Pancreas (tissue), 10 donors: Measurements from ENCODE around the gene GRIP2. TPM values are rescaled to one million over a fixed set of nuclear protein-coding genes. Genes with fewer than 3 reads are reported as not detected.

Experiments
- ATAC-seq, 4 donors: fragments of 200-7000 bp; cut with Tn5 transposase; one replicate each; pipeline versions ENCODE4 v1.8.0 to v1.9.1; 2020; ENCODE audit warnings: mild to moderate bottlenecking in 4 of 4, moderate library complexity in 4 of 4
- DNase-seq, 6 donors: peaks; one replicate each; pipeline ENCODE4 v3.0.0-alpha.2; 2020
- FAIRE-seq: peaks from 2 replicates; lab custom pipeline; 2012; peaks lifted over from hg19 to GRCh38; lab: Jason Lieb, UNC
- H3K27ac ChIP-seq, 4 donors: fragments of 200-600 bp; sonication (generic); 1 replicate in 3 of 4; 2 replicates in 1 of 4; pipeline versions ENCODE4 v1.5.0 to v1.8.0; 2020
- H3K27me3 ChIP-seq, 4 donors: fragments of 200-600 bp; one replicate each; pipeline ENCODE4 v1.8.0; 2021
- H3K36me3 ChIP-seq, 3 donors: fragments of 200-600 bp; sonication (generic) in 1 of 3; one replicate each; pipeline versions ENCODE4 v1.5.0 to v1.8.0; 2020 to 2021
- H3K4me1 ChIP-seq, 3 donors: fragments of 200-600 bp; one replicate each; pipeline ENCODE4 v1.8.0; 2021
- H3K4me3 ChIP-seq, 4 donors: fragments of 200-600 bp; sonication (generic) in 2 of 4; one replicate each; pipeline versions ENCODE4 v1.5.0 to v1.8.0; 2020 to 2021
- H3K9me3 ChIP-seq, 4 donors: fragments of 200-600 bp; one replicate each; pipeline ENCODE4 v1.8.0; 2021
- CTCF ChIP-seq, 4 donors: fragments of 200-600 bp; sonication (generic) in 3 of 4; IDR thresholded peaks; one replicate each; pipeline versions ENCODE4 v1.5.0 to v1.8.0; 2021; ENCODE audit warnings: antibody characterized with exemption in 4 of 4
- WGBS, 2 donors: extraction: QIAGEN DNeasy Blood & Tissue Kit; methylation state at CpG; one replicate each; pipeline ENCODE4 v1.1.7; 2013; 5-methylcytosine and 5-hydroxymethylcytosine counted together
- intact Hi-C, 3 donors: fragments of 100-400 bp; cut with DNase I; formaldehyde crosslinking; loops; one replicate each; pipeline versions ENCODE4 v1.11.1 to v1.14.2; 2022
- polyA plus RNA-seq, 2 donors: library from polyadenylated mRNA; stranded (reverse); fragments of 200-250 nt; gene quantifications; one replicate each; pipeline ENCODE4 v1.2.3, GENCODE V29; 2013
- total RNA-seq, 6 donors: library from RNA; stranded (reverse); fragmentation: NEBNext Ultra II Directional in 4 of 6; extraction: Animal tissue kit (Norgen Biotek cat#: 25700) in 4 of 6; gene quantifications; one replicate each; pipeline versions ENCODE4 v1.2.1 to v1.2.4, GENCODE V29; 2021 to 2023
- donor health status: healthy with polysubstance abuse.
- donor health status: DM: no; HTN: no; CAD: no; lungs with moderate emphysema.
- donor health status: DM: no; HTN: no; CAD: no.
- donor health status: control.
- donor health status: control.
- donor health status: Bipolar disorder and iron deficiency.
- donor health status: DM: yes; HTN: yes; CAD: no.
- donor health status: DM: no; HTN: no; CAD: no.
- donor health status: DM: no; HTN: no; CAD: no.
- donor health status: DM: yes; HTN: yes; CAD: no.

Gene GRIP2
- total and polyA plus RNA-seq, 8 donors, result 0.16 to 0.94 (median 0.35) TPM

DNA sequence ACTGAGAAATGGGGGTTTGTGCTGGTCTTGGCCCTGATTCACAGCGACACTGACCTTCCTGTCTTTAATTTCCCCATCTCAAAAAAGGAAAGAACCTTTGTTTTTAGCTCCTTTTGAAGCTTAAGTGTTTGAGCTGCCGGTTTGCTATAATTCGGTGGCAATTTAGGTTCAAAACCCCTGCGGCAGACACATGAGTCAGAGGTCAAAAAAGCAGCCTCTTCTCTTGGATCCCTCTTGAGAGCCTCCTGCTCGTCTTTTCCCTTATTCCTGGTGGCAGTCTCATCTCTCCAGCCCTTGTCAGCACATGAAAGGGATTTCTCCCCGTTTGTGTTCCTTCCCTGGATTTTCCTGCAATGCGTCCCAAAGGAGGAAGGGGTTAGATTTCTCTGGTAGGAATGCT lies 64.5 kb downstream of the GRIP2 start:
- DNase-seq (no peak), ATAC-seq (no peak), FAIRE-seq (no peak)
- Histone ChIP-seq H3K4me3 (no peak overlapping the region), H3K27me3 (no peaks in the 10 kb centered on the region), H3K4me1 (no peaks in the 10 kb centered on the region), H3K9me3 (no peaks in the 10 kb centered on the region), H3K27ac (no peak overlapping the region), H3K36me3 (no peaks in the 10 kb centered on the region)
- TF ChIP-seq CTCF (IDR thresholded peaks at IDR 0.05), result no peak
- WGBS, 2 donors, result 69 to 70% methylated on average over 7 of the region's 7 CpGs
- intact Hi-C loops, result loop anchor here in 1 of 3 donors (10.0 kb wide), 1 partner anchor 571 kb away; no protein-coding TSS in a partner anchor

DNA sequence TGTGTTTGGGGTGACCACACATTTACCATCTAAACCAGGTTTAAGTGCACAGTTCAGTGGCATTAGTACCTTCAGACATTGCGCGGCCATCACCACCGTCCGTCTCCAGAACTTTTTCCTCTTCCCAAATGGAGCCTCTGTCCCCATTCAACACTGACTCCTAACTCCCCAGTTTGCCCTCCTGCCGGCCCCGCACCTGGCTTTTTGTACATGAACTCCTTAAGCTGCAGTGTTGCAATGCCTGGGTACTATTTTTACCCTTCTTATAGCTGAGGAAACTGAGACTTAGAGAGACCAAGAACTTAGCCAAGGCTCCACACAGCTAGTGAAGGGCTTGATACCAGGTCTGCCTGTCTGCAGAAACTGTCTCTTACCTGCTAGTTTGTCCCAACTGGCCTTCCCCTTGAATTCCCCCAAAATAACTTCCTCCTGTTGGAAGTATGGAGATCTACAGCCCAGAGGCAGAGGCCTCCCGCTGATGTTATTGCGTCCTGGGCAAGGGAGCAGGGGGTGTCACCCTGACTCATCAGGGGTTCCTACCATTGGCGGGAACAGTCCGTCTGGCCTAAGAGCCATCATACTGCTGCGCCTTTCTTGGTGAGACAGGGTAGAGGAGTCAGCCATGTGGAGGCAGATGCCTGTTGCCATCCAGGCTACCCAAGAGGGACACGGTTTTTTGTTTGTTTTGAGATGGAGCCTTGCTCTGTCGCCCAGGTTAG lies 65.6 kb downstream of the GRIP2 start:
- Histone ChIP-seq H3K36me3 (no peaks in the 10 kb centered on the region), H3K9me3 (no peaks in the 10 kb centered on the region), H3K27me3 (no peaks in the 10 kb centered on the region), H3K27ac (no peak overlapping the region), H3K4me3 (no peak overlapping the region), H3K4me1 (no peaks in the 10 kb centered on the region)
- 86 to 92% methylated on average over 13 of the region's 13 CpGs for WGBS, 2 donors
- no peak for TF ChIP-seq CTCF (IDR thresholded peaks at IDR 0.05)
- FAIRE-seq (no peak), ATAC-seq (no peak), DNase-seq (no peak)
- intact Hi-C loops, result loop anchor here in 1 of 3 donors (10.0 kb wide), 1 partner anchor 570 kb away; no protein-coding TSS in a partner anchor

- no peak for TF ChIP-seq CTCF (IDR thresholded peaks at IDR 0.05)
- intact Hi-C loops, result loop anchor here in 1 of 3 donors (10.0 kb wide), 1 partner anchor 569 kb away; no protein-coding TSS in a partner anchor
- no peaks in the 10 kb centered on the region for H3K36me3 ChIP-seq
- H3K27ac ChIP-seq, result no peak overlapping the region
- H3K27me3 ChIP-seq, result no peaks in the 10 kb centered on the region
- no peak overlapping the region for H3K4me3 ChIP-seq
- no peak for DNase-seq
- 81% methylated on average over 7 of the region's 7 CpGs for WGBS, 2 donors
- FAIRE-seq, result no peak
- no peaks in the 10 kb centered on the region for H3K9me3 ChIP-seq
- H3K4me1 ChIP-seq, result no peaks in the 10 kb centered on the region
- peak in 1 of 4 donors; percentile 55 for ATAC-seq
These were observed 66.7 kb downstream of the GRIP2 start for GRCh38 chr3:14473411-14473891.

- H3K4me3 ChIP-seq, result no peak overlapping the region
- ATAC-seq (peak in 3 of 4 donors; percentile 37 to 62 (median 45)), DNase-seq (peak in 1 of 6 donors; percentile 31), FAIRE-seq (no peak)
- H3K4me1 ChIP-seq, result no peaks in the 10 kb centered on the region
- H3K9me3 ChIP-seq, result no peaks in the 10 kb centered on the region
- no peak overlapping the region for H3K27ac ChIP-seq
- H3K36me3 ChIP-seq, result no peaks in the 10 kb centered on the region
- intact Hi-C loops, result loop anchor here in 1 of 3 donors (10.0 kb wide), 1 partner anchor 568 kb away; no protein-coding TSS in a partner anchor
- WGBS, 2 donors, result 80 to 86% methylated on average over 22 of the region's 22 CpGs
- no peak for TF ChIP-seq CTCF (IDR thresholded peaks at IDR 0.05)
- H3K27me3 ChIP-seq, result no peaks in the 10 kb centered on the region
These were observed 67.4 kb downstream of the GRIP2 start for GRCh38 chr3:14472471-14473351.
